ENCODE data around the gene ZNF484.
"Not testable (repeated sequence)": the region's sequence is repeated elsewhere in the genome, so short reads cannot be mapped to it uniquely, and the experiment has no call there.

Gene ZNF484

GRCh38 chr9:92887880-92888338 lies 10.1 kb upstream of the ZNF484 start:
- Histone ChIP-seq H3K9me2 (replicated peaks; ENCODE audit: insufficient read depth, low read length) (no peaks in the 10 kb centered on the region), H3K79me2 (ENCODE audit: insufficient read depth, low read length) (no peaks in the 10 kb centered on the region), H3K36me3 (ENCODE audit: low read length) (no peaks in the 10 kb centered on the region), H3K4me2 (ENCODE audit: low read depth, low read length, poor library complexity, severe bottlenecking) (no peak overlapping the region), H2AFZ (ENCODE audit: low read depth, low read length, severe bottlenecking) (no peak overlapping the region), H3K9ac (ENCODE audit: low read length) (no peak overlapping the region), H3K9me3 (ENCODE audit: insufficient read depth, low read length) (no peaks in the 10 kb centered on the region), H3K27me3 (ENCODE audit: low read length) (no peaks in the 10 kb centered on the region), H3F3A (ENCODE audit: insufficient read depth) (no peaks in the 10 kb centered on the region), H3K4me3 (ENCODE audit: insufficient read depth, low read length, poor library complexity, severe bottlenecking) (no peak overlapping the region), H3K27ac (ENCODE audit: low read depth, low read length) (no peak overlapping the region), H4K20me1 (ENCODE audit: low read depth, low read length) (no peaks in the 10 kb centered on the region)
- TF ChIP-seq CTCF (IDR thresholded peaks at IDR 0.05; ENCODE audit: insufficient read depth, low read length, poor library complexity, severe bottlenecking), result no peak
- no peak for TF ChIP-seq EZH2phosphoT487 (conservative IDR thresholded peaks at IDR 0.05; ENCODE audit: low read length)

- not testable (repeated sequence) for H3K9ac ChIP-seq (ENCODE audit: low read length); H3K27me3 ChIP-seq (ENCODE audit: low read length); H3K9me3 ChIP-seq (ENCODE audit: insufficient read depth, low read length); H3K27ac ChIP-seq (ENCODE audit: low read depth, low read length); H3K36me3 ChIP-seq (ENCODE audit: low read length); H3K4me2 ChIP-seq (ENCODE audit: low read depth, low read length, poor library complexity, severe bottlenecking); H3K9me2 ChIP-seq (replicated peaks; ENCODE audit: insufficient read depth, low read length); H4K20me1 ChIP-seq (ENCODE audit: low read depth, low read length); H3K4me3 ChIP-seq (ENCODE audit: insufficient read depth, low read length, poor library complexity, severe bottlenecking); H3F3A ChIP-seq (ENCODE audit: insufficient read depth); H3K79me2 ChIP-seq (ENCODE audit: insufficient read depth, low read length); H2AFZ ChIP-seq (ENCODE audit: low read depth, low read length, severe bottlenecking)
Measured at GRCh38 chr9:92886846-92887610, 9.2 kb upstream of the ZNF484 start.

- not testable (repeated sequence) for H3K27ac ChIP-seq (ENCODE audit: low read depth, low read length); H3K9me2 ChIP-seq (replicated peaks; ENCODE audit: insufficient read depth, low read length); H3K4me2 ChIP-seq (ENCODE audit: low read depth, low read length, poor library complexity, severe bottlenecking); H4K20me1 ChIP-seq (ENCODE audit: low read depth, low read length); H3F3A ChIP-seq (ENCODE audit: insufficient read depth); H3K4me3 ChIP-seq (ENCODE audit: insufficient read depth, low read length, poor library complexity, severe bottlenecking); H3K9ac ChIP-seq (ENCODE audit: low read length); H2AFZ ChIP-seq (ENCODE audit: low read depth, low read length, severe bottlenecking); H3K79me2 ChIP-seq (ENCODE audit: insufficient read depth, low read length); H3K36me3 ChIP-seq (ENCODE audit: low read length); H3K9me3 ChIP-seq (ENCODE audit: insufficient read depth, low read length); H3K27me3 ChIP-seq (ENCODE audit: low read length)
- TF ChIP-seq CTCF (IDR thresholded peaks at IDR 0.05; ENCODE audit: insufficient read depth, low read length, poor library complexity, severe bottlenecking), result peak; percentile 21
Measured at GRCh38 chr9:92883666-92884405, 6.0 kb upstream of the ZNF484 start.

- H3K9me3 ChIP-seq (ENCODE audit: insufficient read depth, low read length), result no peaks in the 10 kb centered on the region
- no peaks in the 10 kb centered on the region for H3F3A ChIP-seq (ENCODE audit: insufficient read depth)
- H3K27ac ChIP-seq (ENCODE audit: low read depth, low read length), result no peak overlapping the region
- no peak overlapping the region for H3K9ac ChIP-seq (ENCODE audit: low read length)
- H4K20me1 ChIP-seq (ENCODE audit: low read depth, low read length), result no peaks in the 10 kb centered on the region
- no peak overlapping the region for H2AFZ ChIP-seq (ENCODE audit: low read depth, low read length, severe bottlenecking)
- no peaks in the 10 kb centered on the region for H3K27me3 ChIP-seq (ENCODE audit: low read length)
- TF ChIP-seq CTCF (IDR thresholded peaks at IDR 0.05; ENCODE audit: insufficient read depth, low read length, poor library complexity, severe bottlenecking), result no peak
- TF ChIP-seq EZH2phosphoT487 (conservative IDR thresholded peaks at IDR 0.05; ENCODE audit: low read length), result no peak
- H3K79me2 ChIP-seq (ENCODE audit: insufficient read depth, low read length), result 0 out of 2 replicates have a peak, but pooled peaks cover 5% of the 10 kb centered on the region
- no peaks in the 10 kb centered on the region for H3K9me2 ChIP-seq (replicated peaks; ENCODE audit: insufficient read depth, low read length)
- no peak overlapping the region for H3K4me3 ChIP-seq (ENCODE audit: insufficient read depth, low read length, poor library complexity, severe bottlenecking)
- H3K4me2 ChIP-seq (ENCODE audit: low read depth, low read length, poor library complexity, severe bottlenecking), result no peak overlapping the region
- no peaks in the 10 kb centered on the region for H3K36me3 ChIP-seq (ENCODE audit: low read length)
Measured at GRCh38 chr9:92882276-92882675, 4.4 kb upstream of the ZNF484 start.

Measured in SU-DHL-6 (cell line).